Measurements from ENCODE around the gene CNMD.

CNMD gene

GRCh38 chr13:52677823-52678222, 61.8 kb downstream of the CNMD start:
- DNase-seq = no peak

GRCh38 chr13:52673465-52673864, 66.2 kb downstream of the CNMD start:
- no peak for DNase-seq

DNA sequence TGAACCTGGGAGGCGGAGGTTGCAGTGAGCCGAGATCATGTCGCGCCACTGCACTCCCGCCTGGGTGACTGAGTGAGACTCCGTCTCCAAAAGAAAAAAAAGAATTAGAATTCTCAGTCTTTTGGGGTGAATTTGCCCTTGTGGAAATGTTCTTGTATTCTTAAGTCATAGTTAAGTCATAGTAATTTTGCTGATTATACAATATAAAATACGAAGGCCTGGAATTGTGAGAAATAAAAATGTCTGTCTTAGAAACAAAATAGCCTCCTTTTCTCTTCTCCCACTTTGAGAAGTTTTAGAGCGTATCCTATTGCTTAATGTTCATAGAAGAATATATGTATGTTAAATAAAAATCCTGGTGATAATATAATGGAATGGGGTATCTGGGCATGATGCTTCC, 68.9 kb downstream of the CNMD start:
- DNase-seq = no peak

GRCh38 chr13:52669677-52670076, 69.9 kb downstream of the CNMD start:
- no peak for DNase-seq

DNA sequence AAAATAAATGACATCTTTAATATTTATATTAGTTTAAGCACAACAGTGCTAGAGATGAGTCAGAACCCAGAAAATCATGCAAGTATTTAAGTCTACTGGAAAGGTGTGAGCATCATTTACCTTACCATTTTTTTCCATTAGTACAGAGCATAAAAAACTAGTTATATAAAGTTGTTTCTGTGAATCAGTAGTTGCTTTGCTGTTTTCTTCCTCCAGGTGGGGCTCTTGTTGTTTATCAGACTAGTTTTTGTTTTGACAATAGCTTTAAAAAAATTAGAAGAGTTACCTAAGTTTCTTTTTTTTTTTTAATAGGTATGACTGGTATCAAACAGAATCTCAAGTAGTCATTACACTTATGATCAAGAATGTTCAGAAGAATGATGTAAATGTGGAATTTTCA, 74.3 kb downstream of the CNMD start:
- no peak for DNase-seq

GRCh38 chr13:52664272-52664671, 75.3 kb downstream of the CNMD start:
- no peak for DNase-seq

GRCh38 chr13:52659340-52659739, 80.3 kb downstream of the CNMD start:
- no peak for DNase-seq

Measured in activated CD4-positive, alpha-beta T cell treated with anti-CD3 and anti-CD28 coated beads, Interleukin-2, amount 50 U/mL, for 16 hours (primary cell).